ENCODE measurements around the gene PTPN5.
A peak's percentile ranks its signal among the peaks of the same experiment; 100 is the strongest.

PTPN5 gene

DNA sequence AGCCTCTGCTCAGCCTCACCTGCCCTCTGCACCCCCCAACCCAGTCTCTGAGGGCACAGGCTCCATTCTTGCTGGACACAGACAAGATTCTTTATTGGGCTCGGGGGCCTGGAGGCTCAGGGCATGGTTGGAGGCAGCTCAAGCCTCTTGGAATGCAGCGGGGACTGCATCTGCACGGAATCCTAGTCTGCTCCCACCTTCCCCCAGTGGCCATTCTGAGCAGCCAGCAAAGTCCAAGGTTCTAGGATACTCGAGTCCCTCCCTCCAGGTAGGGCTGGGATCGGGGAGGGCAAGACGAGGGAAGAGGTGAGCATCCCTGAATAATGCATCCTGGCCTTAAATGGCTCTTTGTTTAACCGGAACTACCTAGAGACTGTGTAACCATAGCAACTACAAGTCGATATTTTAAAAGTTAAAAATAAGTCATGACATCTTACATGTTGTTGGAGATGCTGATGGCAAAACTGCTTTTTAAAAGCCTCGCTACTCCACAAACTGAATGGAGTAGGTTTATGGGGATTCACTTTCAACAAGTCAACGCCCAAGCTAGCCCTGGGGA is 54.9 kb downstream of the PTPN5 start:
- DNase-seq: no peak

DNA sequence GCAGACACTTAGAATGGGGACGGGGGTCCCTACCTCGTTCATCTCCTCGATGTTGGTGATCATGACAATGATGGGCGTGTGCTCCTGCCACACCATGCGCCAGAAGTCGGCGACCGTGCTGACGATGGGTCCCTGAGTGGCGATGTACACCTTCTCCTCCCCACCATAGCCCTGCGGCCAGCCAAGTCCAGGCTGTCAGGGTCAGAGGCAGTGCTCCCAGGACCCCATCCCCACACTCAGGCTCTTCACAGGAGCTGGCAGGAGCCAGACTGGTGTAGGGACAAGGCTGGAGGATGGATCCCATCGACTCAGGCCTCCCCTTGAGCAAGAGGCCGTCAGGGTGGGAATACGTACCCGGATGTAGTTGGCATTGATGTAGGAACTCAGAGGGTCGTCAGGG is 58.4 kb downstream of the PTPN5 start:
- DNase-seq: no peak

DNA sequence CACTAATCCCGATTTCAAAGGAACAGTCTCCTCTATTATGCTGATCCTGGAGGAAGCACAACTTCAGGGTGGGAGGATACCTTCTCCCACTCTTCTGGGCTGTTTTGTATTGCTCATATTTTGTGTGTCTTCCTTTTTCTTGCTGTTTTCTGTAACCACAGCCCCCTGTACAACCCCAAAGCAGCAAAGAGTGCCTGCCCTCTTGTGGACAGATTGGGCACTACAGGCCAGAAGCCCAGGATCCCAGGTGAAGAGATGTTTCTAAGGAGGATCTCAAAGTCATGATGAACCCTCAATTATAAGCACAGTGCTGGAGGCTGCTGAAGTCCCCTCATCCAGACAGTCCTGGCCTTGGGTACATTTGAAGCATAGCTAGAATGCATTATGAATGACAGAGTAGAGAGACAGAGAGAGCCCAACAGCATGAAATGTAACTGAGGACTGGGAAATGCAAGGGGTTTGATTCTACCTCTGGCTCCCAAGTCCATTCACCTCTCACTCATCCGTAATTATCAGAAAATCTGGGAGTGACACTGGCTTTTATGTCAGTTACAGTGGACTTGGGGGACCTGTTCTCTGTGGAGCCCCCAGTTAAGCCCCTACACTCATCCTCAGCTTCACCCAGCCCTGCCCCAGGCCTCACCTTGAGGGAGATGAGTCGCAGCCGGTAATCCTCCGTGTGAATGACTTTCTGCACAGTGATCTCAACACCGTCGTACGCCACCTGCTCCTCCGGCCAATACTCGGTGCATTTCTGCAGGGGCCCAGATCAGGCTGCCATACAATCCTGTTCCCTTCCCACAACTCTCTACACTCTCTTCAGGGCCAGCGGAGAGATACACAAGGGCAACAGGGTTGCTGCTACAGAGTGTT is 59.4 kb downstream of the PTPN5 start:
- DNase-seq: peak; percentile 75 to 80

DNA sequence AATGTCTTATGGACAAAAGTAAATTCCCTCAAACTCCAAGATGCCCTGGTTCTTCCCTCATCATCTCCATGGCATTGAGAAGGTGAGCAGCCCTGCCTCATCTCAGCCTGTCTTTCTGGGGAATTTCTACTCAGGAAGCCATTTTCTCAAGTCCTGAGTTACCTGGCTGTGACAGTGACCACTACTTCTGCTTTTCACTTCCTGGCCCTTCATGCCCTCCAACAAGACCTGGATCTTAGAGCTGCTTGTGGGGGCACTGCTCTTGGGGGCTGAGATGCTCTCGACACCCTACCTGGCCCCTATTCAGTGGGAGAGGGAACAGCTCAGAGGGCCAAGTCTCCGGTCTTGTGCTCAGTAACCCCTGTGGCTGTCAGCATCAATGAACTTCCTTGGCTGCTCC is 60.2 kb downstream of the PTPN5 start:
- DNase-seq: no peak

DNA sequence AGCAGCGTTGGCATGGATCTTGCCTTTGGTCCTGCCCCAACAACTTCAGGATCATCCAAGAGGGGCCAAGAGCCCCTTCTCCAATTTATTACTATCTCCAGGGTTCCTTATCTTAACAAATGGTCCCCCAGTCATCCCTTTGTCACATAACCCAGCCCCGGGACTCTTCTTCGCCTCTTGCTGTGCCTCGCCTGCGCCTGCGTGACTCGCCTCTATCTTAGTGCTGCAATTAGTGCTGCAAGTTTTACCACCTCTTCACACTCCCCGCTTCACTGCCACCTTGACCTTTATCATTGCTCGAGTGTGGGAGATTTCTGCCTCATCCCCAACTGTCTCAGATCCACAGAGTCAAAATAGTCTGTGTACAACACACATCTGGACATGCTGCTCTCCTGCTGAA is 61.6 kb downstream of the PTPN5 start:
- DNase-seq: no peak

DNA sequence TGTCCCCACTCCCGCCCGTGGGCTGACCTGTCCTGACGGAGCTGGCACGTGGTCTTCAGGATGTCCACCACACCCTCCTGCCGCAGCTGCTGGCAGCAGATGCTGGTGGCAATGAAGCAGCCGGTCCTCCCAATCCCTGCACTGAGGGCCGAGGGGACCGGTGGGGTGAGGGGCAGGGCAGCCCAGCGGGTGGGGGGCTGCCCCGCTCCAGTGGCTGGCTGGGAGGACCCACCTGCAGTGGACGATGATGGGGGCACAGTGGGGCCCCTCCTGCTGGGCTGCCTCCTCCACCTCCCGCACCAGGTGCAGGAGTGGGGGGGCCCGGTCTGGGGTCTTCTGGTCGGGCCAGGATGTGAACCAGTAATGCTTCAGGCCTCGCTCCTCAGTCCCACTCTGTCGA is 62.2 kb downstream of the PTPN5 start:
- no peak for DNase-seq

DNA sequence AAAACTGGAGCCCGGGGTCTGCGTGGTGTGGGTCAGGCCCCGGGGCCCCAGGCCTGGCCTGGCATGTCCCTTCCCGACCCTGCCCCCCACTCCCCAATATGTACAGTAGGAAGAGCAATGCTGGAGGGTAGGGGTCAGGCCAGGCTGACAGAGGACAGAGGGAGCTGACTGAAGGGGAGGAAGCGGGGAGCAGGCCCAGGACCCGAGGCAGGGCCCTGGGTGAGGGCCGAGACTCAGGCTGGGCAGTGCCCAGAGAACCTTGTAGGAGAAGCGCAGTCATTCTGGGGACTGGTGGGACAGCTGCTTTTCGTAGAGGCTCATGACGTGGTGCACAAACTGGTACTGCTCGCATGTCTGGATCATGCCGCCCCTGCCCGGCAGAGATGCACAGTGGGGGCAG is 62.9 kb downstream of the PTPN5 start:
- no peak for DNase-seq

DNA sequence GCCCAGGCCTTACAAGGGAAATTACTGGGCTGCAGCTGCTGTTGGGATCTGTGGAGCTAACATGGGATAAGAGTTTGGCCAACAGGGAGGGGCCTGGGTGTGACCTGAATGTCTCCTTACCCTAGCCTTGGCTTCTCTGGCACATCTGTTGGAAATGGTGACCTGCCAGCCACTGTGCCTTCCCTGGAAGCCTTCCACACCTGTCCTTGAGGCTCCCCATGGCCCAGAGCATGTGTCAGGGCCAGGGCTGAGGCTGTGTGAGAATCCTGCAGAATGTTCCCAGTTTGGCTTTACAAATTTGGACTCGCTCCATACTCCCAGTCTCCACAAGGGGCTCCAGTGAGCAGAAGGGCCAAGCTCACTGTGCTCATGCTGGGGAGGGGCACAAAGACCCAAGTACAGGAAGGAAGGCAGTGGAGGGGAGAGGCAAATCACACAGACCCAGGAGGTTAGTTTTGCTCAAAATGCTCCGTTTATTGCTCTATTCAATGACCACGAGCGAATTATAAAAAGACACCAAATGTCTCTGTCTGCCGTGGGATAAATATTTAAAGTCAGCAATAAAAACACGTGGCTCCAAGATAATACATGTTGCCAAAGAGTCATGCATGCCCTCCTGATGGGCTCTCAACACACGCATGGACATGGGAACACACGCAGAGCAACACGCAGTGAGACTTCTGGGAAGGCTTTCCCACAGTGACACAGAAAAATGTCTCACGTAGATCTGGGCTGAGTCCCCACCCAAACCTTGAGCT is 63.9 kb downstream of the PTPN5 start:
- DNase-seq: peak; percentile 60 to 66

DNA sequence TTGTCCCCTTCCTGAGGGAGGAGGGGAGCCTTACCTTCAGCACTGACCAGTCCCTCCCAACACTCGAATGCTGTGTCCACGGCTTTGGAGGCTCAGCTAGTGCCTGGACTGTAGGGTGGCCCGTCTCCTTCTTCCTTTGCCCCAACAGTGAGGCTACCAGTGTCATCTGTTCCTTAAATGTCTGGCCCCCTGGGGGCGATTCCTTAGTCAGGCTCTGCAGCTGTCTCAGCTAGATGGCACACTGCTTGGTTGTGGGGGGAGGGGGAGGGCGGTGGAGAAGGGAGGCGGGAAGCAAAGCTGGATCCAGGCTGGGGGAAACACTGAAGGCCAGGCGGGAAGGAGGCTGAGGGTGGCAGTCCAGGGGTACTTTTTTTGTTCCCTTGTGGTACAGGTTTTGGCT is 65.6 kb downstream of the PTPN5 start, which contains the start of gene IGSF22:
IGSF22 (minus strand) TSS at position 149 of the 400 bp plus-strand sequence. CDS start 1,952 bp downstream, outside the sequence.
- no peak for DNase-seq

DNA sequence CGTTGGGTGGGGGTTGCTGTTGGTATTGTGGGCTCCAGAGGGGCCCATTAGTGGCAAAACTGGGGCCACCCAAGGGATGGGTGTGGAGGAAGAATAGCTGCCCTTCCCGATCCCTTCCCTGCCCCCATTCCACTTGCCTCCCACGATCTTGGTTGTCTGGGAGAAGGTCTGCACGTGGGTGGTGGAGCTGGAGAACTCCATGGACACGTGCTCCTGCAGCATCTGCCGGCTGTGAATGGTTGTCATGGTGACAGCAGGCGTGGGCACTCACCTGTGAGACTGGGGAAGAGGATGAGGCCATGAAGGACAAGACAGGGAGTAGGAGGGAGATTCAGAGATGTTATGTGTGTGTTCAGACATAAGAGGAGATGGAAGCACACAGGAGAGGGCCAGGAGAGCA is 67.6 kb downstream of the PTPN5 start:
- no peak for DNase-seq

DNA sequence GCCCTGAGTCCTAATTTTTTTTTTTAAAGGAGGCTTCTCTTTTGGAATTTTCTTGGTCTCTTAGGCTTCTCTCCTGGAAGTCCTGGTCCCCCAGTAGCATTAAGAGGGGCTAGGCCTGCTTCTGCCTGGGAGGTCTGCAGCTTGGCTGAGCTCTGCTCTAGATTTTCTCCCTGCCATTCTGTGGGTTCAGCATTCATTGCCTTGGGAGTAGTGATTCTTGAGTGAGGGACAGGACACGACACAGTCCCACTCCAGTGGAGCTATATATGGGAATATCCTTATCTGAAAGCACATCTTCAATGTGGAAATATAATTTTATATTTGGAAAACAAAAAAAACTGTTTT is 69.3 kb downstream of the PTPN5 start:
- no peak for DNase-seq

DNA sequence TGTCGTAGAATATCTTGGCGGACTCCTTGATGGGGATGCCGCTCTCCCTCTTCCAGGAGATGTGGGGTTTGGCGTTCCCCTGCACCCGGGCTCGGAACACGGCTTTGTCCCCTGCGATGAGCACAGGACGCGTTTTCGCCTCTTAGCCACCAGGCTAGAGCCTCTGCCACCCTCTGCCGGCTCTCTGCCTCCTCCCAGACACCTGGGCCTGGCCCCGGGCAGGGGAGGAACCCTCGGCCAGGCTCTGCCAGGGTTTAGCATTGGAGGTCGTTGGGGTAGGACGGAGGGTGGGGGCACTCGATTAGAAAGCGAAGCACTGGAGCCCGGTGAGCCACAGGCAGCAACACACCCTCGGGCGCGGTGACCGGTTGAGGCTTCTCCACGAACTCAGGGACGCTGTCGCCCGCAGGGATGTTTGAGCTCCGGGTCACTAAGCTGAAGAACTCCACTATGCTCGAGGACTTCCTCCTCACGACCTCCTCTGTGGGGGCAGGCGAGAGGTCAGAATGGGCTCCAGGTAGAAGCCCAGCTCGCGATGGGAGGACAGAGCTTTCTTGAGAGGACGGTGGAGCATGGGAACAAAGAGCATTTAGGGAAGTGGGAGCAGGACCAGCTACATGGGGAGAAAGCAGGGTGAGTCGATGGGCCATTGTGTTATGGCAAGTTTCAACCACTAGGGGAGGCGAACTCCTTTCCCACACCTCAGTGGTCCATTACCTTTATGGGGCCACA is 69.9 kb downstream of the PTPN5 start:
- DNase-seq: peak; percentile 60 to 61

DNA sequence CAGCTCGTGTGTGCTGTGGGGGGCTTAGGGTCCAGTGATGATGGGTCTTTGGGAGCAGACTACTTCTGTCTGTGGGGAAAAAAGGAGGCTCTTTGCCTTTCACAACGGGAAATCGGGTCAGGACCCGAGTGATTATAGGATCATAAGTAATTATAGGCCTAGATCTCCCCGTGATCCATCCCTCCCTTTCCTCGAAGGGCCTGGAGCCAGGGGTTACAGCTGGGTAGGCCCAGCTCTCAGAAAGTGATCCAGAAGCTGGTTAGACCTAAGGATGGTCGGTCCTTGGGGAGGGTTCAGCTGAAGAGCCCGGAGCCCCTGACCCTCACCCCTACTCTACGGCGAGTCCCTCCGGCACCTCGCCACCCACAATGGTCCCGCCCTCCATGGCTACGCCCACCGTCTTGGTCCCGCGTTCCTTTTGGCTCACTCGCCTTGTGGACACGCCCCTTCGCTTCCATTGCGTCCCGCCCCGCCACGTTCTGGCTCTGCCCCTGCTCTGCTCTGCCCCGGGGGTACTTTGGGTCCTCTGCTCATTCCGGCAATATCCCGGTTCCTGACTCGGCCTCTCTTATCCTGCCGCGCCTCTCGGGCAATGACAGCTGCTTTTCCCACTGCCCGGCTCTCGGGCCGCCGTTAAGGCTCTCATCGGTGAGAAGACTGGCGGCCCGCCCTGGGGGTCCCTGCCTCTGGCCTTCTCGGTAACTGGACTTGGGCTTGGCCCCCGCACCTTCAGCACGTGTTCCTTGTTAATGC is 70.6 kb downstream of the PTPN5 start:
- peak; percentile 86 to 88 for DNase-seq

DNA sequence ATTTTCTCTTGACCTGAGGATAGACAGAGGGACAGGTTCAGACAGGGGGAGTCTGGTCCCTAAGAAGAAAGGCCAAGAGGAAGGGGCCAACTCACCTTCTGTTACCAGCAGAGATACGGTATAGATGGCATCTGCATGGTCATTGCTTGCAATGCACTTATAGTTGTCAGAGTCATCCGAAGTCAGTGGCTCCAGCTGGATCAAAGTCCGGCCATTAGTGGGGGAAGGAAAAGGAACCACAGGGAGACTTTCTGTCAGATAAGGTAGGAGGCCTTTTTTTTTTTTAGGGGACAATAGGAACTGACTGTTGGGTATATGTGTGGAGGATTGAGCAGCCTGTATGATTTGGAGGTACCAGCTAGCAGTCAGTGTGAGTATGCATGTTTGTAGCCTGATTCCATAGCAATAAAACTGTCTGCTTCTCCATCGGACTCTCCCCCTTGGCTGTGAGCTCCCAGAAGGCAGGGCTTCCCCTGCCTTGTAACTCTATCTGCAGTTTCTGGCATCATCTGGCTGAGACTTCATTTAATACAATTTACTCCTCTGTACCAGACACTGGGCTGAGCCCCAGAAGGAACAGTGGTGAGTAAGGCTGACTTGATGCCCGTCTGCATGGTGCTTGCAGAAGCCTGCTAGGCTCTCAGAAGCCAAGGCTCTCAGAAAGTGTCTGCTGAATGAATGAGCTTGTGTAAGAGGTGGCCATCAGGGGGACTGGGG is 71.3 kb downstream of the PTPN5 start:
- DNase-seq: no peak

DNA sequence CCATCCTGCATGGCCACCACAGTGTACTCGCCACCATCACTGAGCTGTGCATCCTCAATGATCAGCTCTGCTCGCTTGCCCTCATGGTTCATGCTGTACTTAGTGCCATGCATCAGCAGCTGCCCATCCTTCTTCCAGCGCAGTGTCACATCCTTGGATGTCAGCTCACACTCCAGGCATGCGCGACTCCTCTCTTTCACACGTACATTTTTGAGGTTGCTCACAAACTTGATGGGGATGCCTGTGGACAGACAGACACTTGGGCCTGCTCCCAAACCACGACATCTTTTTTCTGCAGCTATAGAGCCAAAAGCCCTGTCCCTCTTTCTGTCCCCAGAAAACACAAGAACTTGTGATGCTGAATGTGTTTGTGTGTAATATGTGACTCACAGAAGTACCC is 76.1 kb downstream of the PTPN5 start:
- DNase-seq: no peak

DNA sequence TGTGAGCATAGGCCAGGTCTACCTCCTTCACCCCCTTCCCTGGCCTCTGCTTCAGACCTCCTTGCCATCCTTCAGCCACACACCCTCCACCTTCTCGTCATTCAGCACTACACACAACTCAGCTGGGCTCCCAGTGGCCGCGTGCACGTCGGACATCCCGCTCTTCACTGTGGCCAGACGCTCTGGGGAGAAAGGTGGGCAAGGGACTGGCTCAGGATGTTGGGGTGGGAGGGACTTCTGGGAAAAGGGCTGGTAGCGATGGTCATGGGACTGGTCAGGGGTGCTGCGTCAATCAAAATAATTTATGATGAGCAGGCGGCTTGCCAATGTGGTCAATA is 77.2 kb downstream of the PTPN5 start:
- DNase-seq: no peak

DNA sequence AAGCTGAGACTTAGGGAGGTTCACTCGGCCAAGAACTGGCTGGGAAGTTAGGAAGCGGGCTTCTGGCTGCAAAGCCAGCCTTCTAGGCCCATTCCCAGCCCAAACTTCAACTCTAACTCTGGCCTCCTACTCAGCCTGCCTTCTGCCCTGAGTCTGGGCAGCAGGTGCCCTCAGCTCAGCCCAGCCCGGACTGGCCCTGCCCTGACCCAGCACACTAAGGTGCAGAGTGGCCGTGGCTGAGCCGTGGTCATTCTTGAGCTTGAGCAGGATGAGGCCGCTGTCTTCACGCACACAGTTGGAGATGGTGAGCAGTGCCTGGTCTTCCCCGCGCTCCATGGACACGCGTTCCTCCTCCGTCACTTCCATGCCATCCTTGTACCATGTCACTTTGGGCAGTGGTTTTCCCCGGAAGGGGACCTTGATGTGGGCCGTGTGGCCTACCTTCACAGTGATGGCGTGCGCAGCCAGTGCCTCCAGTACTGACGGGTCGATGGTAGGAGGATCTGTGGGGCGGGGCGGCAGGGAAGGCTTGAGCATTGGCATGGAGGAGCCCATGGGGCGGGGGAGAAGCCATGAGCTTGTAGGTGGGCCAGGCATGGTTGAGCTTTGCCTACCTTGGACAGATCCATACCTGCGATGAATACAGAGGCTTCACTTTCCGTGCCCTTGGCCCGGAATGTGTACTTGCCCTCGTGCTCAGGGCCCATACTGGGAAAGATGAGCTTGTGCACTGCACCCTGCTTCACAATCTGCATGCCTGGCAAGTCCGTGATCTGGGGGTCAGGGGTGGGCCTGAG is 77.8 kb downstream of the PTPN5 start:
- no peak for DNase-seq

DNA sequence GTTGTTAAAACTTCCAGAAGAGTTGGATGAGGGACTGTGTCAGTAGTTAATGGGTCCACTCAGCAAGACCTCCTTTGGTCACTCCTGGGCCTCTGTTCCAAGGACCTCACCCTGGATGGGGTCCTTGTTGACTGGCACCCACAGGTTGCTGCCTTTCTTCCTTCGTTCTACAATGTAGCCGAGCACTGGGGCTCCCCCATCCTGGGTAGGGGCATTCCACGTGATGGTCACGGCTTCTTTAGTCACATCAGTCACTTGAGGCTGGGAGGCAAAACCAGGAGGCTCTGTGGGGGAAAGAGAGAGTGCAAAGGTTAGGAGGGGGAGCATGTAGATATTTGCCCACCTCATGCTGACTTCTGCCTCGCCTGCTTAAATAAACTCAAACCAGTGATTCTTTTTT is 81.1 kb downstream of the PTPN5 start:
- no peak for DNase-seq

DNA sequence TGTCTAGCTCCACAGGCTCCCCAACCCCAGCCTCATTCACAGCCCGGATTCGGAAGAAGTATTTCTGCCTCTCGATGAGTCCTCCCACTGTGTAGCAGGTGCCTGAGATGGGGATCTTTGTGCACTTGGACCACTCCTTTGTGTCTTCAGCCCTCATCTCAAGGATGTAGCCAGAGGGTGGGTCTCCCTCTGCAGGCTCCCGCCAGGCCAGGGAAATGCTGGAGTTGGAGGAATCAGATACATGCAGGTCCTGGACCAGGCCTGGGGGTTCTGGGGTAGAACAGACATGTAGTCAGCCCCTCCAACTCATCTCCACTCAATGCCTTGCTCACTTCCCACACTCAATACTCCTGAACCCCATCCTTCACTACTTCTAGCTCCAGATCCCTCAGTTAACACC is 82.2 kb downstream of the PTPN5 start:
- DNase-seq: no peak

DNA sequence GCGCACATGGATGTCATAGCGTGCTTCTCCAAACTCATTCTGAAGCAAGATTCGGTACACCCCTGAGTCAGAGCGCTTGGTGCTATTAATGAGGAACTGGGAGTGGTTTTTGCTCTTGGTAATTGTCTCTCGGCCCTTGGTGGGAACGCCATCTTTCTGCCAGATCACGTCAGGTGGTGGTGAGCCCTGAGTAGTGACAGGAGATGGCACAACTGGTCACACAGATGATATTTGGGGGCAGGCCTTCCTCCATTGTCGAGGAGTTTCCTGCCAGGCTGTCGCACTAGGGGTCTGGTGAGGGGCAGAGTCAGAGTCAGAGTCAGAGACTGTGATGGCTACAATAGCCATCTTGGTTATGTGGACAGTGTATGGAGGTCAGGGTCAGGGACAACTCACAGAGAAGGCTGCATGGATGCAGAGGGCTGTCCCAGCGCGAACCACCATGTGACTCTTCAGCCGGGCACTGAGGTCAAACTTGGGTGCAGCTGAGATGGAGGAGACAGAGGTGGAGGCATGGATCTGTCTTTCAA is 83.7 kb downstream of the PTPN5 start:
- DNase-seq: no peak
